Osteocyte (in vitro differentiated cells): Measurements from ENCODE around the gene SIRT3. TPM values are rescaled to one million over a fixed set of nuclear protein-coding genes. Genes with fewer than 3 reads are reported as not detected.

Experiments
- DNase-seq: peaks from one replicate; pipeline ENCODE4 v3.0.0; 2021; ENCODE audit warnings: mixed read lengths; ENCODE audit not compliant: unreplicated experiment; ENCODE audit errors: extremely low spot score
- H3K27ac Mint-ChIP-seq: one replicate; pipeline ENCODE4 v1.8.0; 2021; ENCODE audit warnings: mild to moderate bottlenecking, mixed read lengths; ENCODE audit not compliant: unreplicated experiment
- H3K27me3 Mint-ChIP-seq: one replicate; pipeline ENCODE4 v1.8.0; 2021; ENCODE audit warnings: mixed read lengths; ENCODE audit not compliant: unreplicated experiment
- H3K36me3 Mint-ChIP-seq: one replicate; pipeline ENCODE4 v1.8.0; 2021; ENCODE audit warnings: mixed read lengths; ENCODE audit not compliant: unreplicated experiment
- H3K4me1 Mint-ChIP-seq: one replicate; pipeline ENCODE4 v1.8.0; 2021; ENCODE audit warnings: mixed read lengths; ENCODE audit not compliant: unreplicated experiment
- H3K4me3 Mint-ChIP-seq: one replicate; pipeline ENCODE4 v1.8.0; 2021; ENCODE audit warnings: mild to moderate bottlenecking, moderate library complexity, mixed read lengths; ENCODE audit not compliant: unreplicated experiment
- H3K9me3 Mint-ChIP-seq: one replicate; pipeline ENCODE4 v1.8.0; 2021; ENCODE audit warnings: mixed read lengths; ENCODE audit not compliant: unreplicated experiment
- CTCF ChIP-seq: fragments of 200-600 bp; sonication (generic); IDR thresholded peaks from 2 replicates; pipeline ENCODE4 v1.5.0; 2021; ENCODE audit warnings: antibody characterized with exemption, mild to moderate bottlenecking, moderate library complexity
- total RNA-seq: library from RNA; stranded (reverse); gene quantifications from 2 replicates; pipeline ENCODE4 v1.2.1, GENCODE V29; 2021

SIRT3 gene
- total RNA-seq, 1 donor from 2014 or later = 25.7 TPM

GRCh38 chr11:259413-259812 lies 23.3 kb upstream of the SIRT3 start:
- TF ChIP-seq CTCF = no peak
- Mint-ChIP-seq H3K9me3 (no peaks in the 10 kb centered on the region), H3K27ac (no peak overlapping the region), H3K4me1 (no peaks in the 10 kb centered on the region), H3K27me3 (peaks cover 2% of the 10 kb centered on the region), H3K4me3 (no peak overlapping the region), H3K36me3 (no peaks in the 10 kb centered on the region)
- DNase-seq = peak; percentile 63

GRCh38 chr11:257766-258493 lies 21.8 kb upstream of the SIRT3 start:
- DNase-seq = peak; percentile 65
- Mint-ChIP-seq H3K27me3 (peaks cover 2% of the 10 kb centered on the region), H3K36me3 (peaks cover 6% of the 10 kb centered on the region), H3K4me3 (no peak overlapping the region), H3K9me3 (no peaks in the 10 kb centered on the region), H3K4me1 (no peaks in the 10 kb centered on the region), H3K27ac (no peak overlapping the region)
- no peak for TF ChIP-seq CTCF

- peak; percentile 70 for DNase-seq
- H3K36me3 Mint-ChIP-seq = peaks cover 11% of the 10 kb centered on the region
- H3K4me3 Mint-ChIP-seq = no peak overlapping the region
- H3K27me3 Mint-ChIP-seq = peaks cover 2% of the 10 kb centered on the region
- no peaks in the 10 kb centered on the region for H3K4me1 Mint-ChIP-seq
- TF ChIP-seq CTCF = no peak
- H3K9me3 Mint-ChIP-seq = no peaks in the 10 kb centered on the region
- no peak overlapping the region for H3K27ac Mint-ChIP-seq
Observed at GRCh38 chr11:256952-257737, 21.0 kb upstream of the SIRT3 start.

- no peaks in the 10 kb centered on the region for H3K4me1 Mint-ChIP-seq
- H3K36me3 Mint-ChIP-seq = peaks cover 17% of the 10 kb centered on the region
- H3K9me3 Mint-ChIP-seq = no peaks in the 10 kb centered on the region
- peaks cover 2% of the 10 kb centered on the region for H3K27me3 Mint-ChIP-seq
- no peak overlapping the region for H3K27ac Mint-ChIP-seq
- no peak for DNase-seq
- no peak for TF ChIP-seq CTCF
- no peak overlapping the region for H3K4me3 Mint-ChIP-seq
Observed at GRCh38 chr11:255816-256215, 19.7 kb upstream of the SIRT3 start.

- H3K9me3 Mint-ChIP-seq = no peaks in the 10 kb centered on the region
- peaks cover 20% of the 10 kb centered on the region for H3K36me3 Mint-ChIP-seq
- no peak overlapping the region for H3K27ac Mint-ChIP-seq
- no peaks in the 10 kb centered on the region for H3K4me1 Mint-ChIP-seq
- H3K27me3 Mint-ChIP-seq = peaks cover 2% of the 10 kb centered on the region
- no peak for TF ChIP-seq CTCF
- no peak for DNase-seq
- H3K4me3 Mint-ChIP-seq = no peak overlapping the region
Observed at GRCh38 chr11:255176-255575, 19.0 kb upstream of the SIRT3 start.
